ENCODE measurements around the gene IGF1R. TPM values are rescaled to one million over a fixed set of nuclear protein-coding genes. Genes with fewer than 3 reads are reported as not detected.

Gene IGF1R
- total RNA-seq, 1 experiment from 2014 or later: 51.6 TPM

DNA sequence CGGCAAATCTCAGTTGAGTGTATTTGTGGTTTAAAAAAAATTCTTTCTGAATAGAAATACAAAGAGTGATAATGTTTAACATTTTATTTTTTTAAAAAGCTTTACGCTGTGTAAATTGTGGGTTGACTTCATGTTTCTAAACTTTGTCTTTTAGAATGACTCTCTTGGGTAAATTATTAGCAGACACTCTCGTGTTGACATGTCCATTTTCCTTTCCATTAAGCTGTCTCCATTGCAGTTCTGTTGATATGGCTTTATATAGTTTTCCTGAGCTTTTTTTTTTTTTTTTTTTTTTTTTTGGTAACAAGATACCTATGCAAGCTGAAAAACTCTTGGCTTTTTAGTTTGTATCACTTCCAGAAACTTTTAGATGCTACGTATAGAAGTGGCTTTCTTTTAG is 92.6 kb downstream of the IGF1R start:
- Histone ChIP-seq H3K27me3 (replicated peaks; ENCODE audit: control insufficient read depth, insufficient read depth, low read length) (no peaks in the 10 kb centered on the region), H3K4me1 (peaks cover 6% of the 10 kb centered on the region; the same call in 1 of the 2 replicates), H3K4me3 (ENCODE audit: low read depth, low read length) (no peak overlapping the region), H3K36me3 (ENCODE audit: control insufficient read depth, insufficient read depth, low read length) (no peaks in the 10 kb centered on the region), H3K9me3 (peaks cover 7% of the 10 kb centered on the region; the same call in 1 of the 2 replicates)
- ChIA-PET POLR2A (interaction anchor here (0.6 kb wide), 1 partner anchor 70 kb away, joined by 7 read pairs; no protein-coding TSS in a partner anchor), CTCF (no interaction called here)
- intact Hi-C loops (cut with micrococcal nuclease; ENCODE audit: unreplicated experiment): no loop called here
- Mint-ChIP-seq H3K27ac (ENCODE audit: unreplicated experiment) (no peak overlapping the region), H3K27me3 (ENCODE audit: insufficient read depth, unreplicated experiment) (no peaks in the 10 kb centered on the region), H3K9me3 (ENCODE audit: unreplicated experiment) (no peaks in the 10 kb centered on the region), H3K36me3 (ENCODE audit: insufficient read depth, unreplicated experiment) (no peaks in the 10 kb centered on the region), H3K4me3 (ENCODE audit: unreplicated experiment) (no peak overlapping the region), H3K4me1 (ENCODE audit: low read depth, unreplicated experiment) (peaks cover 21% of the 10 kb centered on the region)
- no TSS peak for BruUV-seq (replicated peaks)
- TF ChIP-seq, protein P1, sequence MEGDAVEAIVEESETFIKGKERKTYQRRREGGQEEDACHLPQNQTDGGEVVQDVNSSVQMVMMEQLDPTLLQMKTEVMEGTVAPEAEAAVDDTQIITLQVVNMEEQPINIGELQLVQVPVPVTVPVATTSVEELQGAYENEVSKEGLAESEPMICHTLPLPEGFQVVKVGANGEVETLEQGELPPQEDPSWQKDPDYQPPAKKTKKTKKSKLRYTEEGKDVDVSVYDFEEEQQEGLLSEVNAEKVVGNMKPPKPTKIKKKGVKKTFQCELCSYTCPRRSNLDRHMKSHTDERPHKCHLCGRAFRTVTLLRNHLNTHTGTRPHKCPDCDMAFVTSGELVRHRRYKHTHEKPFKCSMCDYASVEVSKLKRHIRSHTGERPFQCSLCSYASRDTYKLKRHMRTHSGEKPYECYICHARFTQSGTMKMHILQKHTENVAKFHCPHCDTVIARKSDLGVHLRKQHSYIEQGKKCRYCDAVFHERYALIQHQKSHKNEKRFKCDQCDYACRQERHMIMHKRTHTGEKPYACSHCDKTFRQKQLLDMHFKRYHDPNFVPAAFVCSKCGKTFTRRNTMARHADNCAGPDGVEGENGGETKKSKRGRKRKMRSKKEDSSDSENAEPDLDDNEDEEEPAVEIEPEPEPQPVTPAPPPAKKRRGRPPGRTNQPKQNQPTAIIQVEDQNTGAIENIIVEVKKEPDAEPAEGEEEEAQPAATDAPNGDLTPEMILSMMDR (IDR thresholded peaks at IDR 0.05; ENCODE audit: insufficient read depth in 1 of 2, low read depth in 1 of 2, low read length in 1 of 2, severe bottlenecking in 1 of 2, unreplicated experiment in 1 of 2): no peak
- DNase-seq: no peak

DNA sequence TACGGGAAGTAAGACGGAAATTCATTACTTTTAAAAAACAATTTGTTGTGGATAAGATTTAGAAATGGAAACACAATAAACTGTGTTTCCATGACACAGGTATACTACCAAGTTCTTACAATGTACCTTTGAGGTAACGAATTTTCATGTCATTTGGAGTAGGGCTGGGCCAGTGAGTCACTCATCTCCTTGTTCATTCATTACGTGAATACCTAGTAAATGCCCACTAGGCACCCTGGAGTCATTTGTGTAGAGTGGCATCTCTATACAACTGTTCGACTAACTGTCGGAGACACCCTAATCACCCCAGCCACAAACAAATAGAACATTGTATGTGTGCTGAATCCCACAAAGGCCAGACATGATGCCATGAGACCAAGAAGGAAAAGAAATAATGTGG is 94.8 kb downstream of the IGF1R start:
- Histone ChIP-seq H3K9me3 (peaks cover 7% of the 10 kb centered on the region; the same call in 1 of the 2 replicates), H3K4me1 (peaks cover 6% of the 10 kb centered on the region; the same call in 1 of the 2 replicates), H3K36me3 (ENCODE audit: control insufficient read depth, insufficient read depth, low read length) (no peaks in the 10 kb centered on the region), H3K27me3 (replicated peaks; ENCODE audit: control insufficient read depth, insufficient read depth, low read length) (no peaks in the 10 kb centered on the region), H3K4me3 (ENCODE audit: low read depth, low read length) (no peak overlapping the region)
- Mint-ChIP-seq H3K27ac (ENCODE audit: unreplicated experiment) (no peak overlapping the region), H3K36me3 (ENCODE audit: insufficient read depth, unreplicated experiment) (no peaks in the 10 kb centered on the region), H3K9me3 (ENCODE audit: unreplicated experiment) (no peaks in the 10 kb centered on the region), H3K4me1 (ENCODE audit: low read depth, unreplicated experiment) (peaks cover 28% of the 10 kb centered on the region), H3K27me3 (ENCODE audit: insufficient read depth, unreplicated experiment) (no peaks in the 10 kb centered on the region), H3K4me3 (ENCODE audit: unreplicated experiment) (no peak overlapping the region)
- no peak for DNase-seq
- TF ChIP-seq, protein P1 (IDR thresholded peaks at IDR 0.05; ENCODE audit: insufficient read depth in 1 of 2, low read depth in 1 of 2, low read length in 1 of 2, severe bottlenecking in 1 of 2, unreplicated experiment in 1 of 2): no peak
- ChIA-PET CTCF (no interaction called here), POLR2A (no interaction called here)
- BruUV-seq (replicated peaks): no TSS peak
- intact Hi-C loops (cut with micrococcal nuclease; ENCODE audit: unreplicated experiment): no loop called here

DNA sequence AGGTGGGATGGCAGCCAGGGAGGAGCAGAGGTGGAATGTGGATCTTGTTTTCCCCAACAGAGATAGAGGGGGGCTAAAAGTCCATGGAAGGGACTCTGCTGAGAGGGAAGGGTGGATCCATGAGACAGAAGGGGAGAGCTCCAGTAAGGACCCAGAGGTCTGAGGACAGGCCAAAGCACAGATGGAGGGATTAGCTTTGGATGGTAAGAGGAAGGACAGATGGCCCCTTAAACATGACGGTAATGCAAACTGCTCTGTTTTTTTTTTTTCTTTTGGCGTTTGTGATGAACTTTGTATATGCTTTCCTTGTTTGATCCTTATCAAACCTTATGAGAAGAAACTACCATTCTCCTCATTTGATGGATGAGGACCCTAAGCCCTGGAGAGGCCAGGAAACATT is 96.2 kb downstream of the IGF1R start:
- Histone ChIP-seq H3K36me3 (ENCODE audit: control insufficient read depth, insufficient read depth, low read length) (no peaks in the 10 kb centered on the region), H3K4me1 (no peaks in the 10 kb centered on the region; the same call in 1 of the 2 replicates), H3K27me3 (replicated peaks; ENCODE audit: control insufficient read depth, insufficient read depth, low read length) (no peaks in the 10 kb centered on the region), H3K4me3 (ENCODE audit: low read depth, low read length) (no peak overlapping the region), H3K9me3 (no peaks in the 10 kb centered on the region)
- Mint-ChIP-seq H3K4me1 (ENCODE audit: low read depth, unreplicated experiment) (peaks cover 28% of the 10 kb centered on the region), H3K27ac (ENCODE audit: unreplicated experiment) (peak overlapping the region; percentile 42), H3K36me3 (ENCODE audit: insufficient read depth, unreplicated experiment) (no peaks in the 10 kb centered on the region), H3K27me3 (ENCODE audit: insufficient read depth, unreplicated experiment) (no peaks in the 10 kb centered on the region), H3K9me3 (ENCODE audit: unreplicated experiment) (no peaks in the 10 kb centered on the region), H3K4me3 (ENCODE audit: unreplicated experiment) (no peak overlapping the region)
- POLR2A ChIA-PET: no interaction called here
- no TSS peak for BruUV-seq (replicated peaks)
- intact Hi-C loops (cut with micrococcal nuclease; ENCODE audit: unreplicated experiment): no loop called here
- DNase-seq: no peak
- TF ChIP-seq, protein P1 (IDR thresholded peaks at IDR 0.05; ENCODE audit: insufficient read depth in 1 of 2, low read depth in 1 of 2, low read length in 1 of 2, severe bottlenecking in 1 of 2, unreplicated experiment in 1 of 2): no peak
- CTCF ChIA-PET: no interaction called here

Measured in Caco-2 (cell line).